ENCODE results near the gene PSMB3.

PSMB3 gene

GRCh38 chr17:38733982-38734973 is 18.3 kb upstream of the PSMB3 start:
- DNase-seq (ENCODE audit: low read depth, low spot score): no peak

- DNase-seq (ENCODE audit: low read depth, low spot score): peak; percentile 67
These were observed 17.2 kb upstream of the PSMB3 start for GRCh38 chr17:38735161-38735997.

GRCh38 chr17:38738007-38738662 is 14.4 kb upstream of the PSMB3 start:
- no peak for DNase-seq (ENCODE audit: low read depth, low spot score)

GRCh38 chr17:38738686-38739085 is 13.9 kb upstream of the PSMB3 start:
- DNase-seq (ENCODE audit: low read depth, low spot score): no peak

GRCh38 chr17:38739305-38739704 is 13.2 kb upstream of the PSMB3 start:
- no peak for DNase-seq (ENCODE audit: low read depth, low spot score)

GRCh38 chr17:38740044-38740443 is 12.5 kb upstream of the PSMB3 start:
- no peak for DNase-seq (ENCODE audit: low read depth, low spot score)

- no peak for DNase-seq (ENCODE audit: low read depth, low spot score)
These were observed 11.7 kb upstream of the PSMB3 start for GRCh38 chr17:38740806-38741205.

- no peak for DNase-seq (ENCODE audit: low read depth, low spot score)
These were observed 11.1 kb upstream of the PSMB3 start for GRCh38 chr17:38741461-38741860.

GRCh38 chr17:38741921-38742410 is 10.6 kb upstream of the PSMB3 start:
- DNase-seq (ENCODE audit: low read depth, low spot score): peak; percentile 70

GRCh38 chr17:38742411-38743308 is 9.9 kb upstream of the PSMB3 start:
- peak; percentile 87 for DNase-seq (ENCODE audit: low read depth, low spot score)

- no peak for DNase-seq (ENCODE audit: low read depth, low spot score)
These were observed 8.9 kb upstream of the PSMB3 start for GRCh38 chr17:38743556-38744171.

GRCh38 chr17:38745545-38745944 is 7.0 kb upstream of the PSMB3 start:
- DNase-seq (ENCODE audit: low read depth, low spot score): no peak

- no peak for DNase-seq (ENCODE audit: low read depth, low spot score)
These were observed 6.3 kb upstream of the PSMB3 start for GRCh38 chr17:38746004-38746848.

- no peak for DNase-seq (ENCODE audit: low read depth, low spot score)
These were observed 5.6 kb upstream of the PSMB3 start for GRCh38 chr17:38746849-38747462.

- peak; percentile 55 for DNase-seq (ENCODE audit: low read depth, low spot score)
These were observed 4.9 kb upstream of the PSMB3 start for GRCh38 chr17:38747463-38748148.

GRCh38 chr17:38748149-38748891 is 4.2 kb upstream of the PSMB3 start, which contains the start of gene PCGF2:
PCGF2 (minus strand) TSS chr17:38748336; CDS start chr17:38740402, 7,934 bp downstream.
- peak; percentile 95 for DNase-seq (ENCODE audit: low read depth, low spot score)

GRCh38 chr17:38748892-38749222 is 3.7 kb upstream of the PSMB3 start:
- no peak for DNase-seq (ENCODE audit: low read depth, low spot score)
